ENCODE measurements around the gene FBXL17.

FBXL17 gene

DNA sequence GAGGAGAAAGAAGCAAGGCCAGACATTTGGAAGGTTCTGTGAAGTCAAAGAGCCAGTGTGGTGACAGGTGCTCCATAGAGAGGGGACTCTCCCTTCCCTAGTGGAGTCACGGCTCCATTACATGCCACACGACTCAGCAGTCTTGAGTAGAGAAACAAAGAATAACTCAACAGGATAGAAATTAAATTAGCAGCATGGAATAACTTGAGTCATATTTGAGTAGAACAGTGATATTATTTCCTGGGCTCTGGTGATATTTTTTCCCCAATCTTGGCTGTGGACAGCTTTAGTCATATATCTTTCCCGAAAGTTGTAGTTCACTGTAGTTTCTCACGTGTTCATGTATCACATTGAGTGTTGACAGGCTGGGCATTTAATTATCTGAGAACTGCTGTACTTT, 561.5 kb downstream of the FBXL17 start:
- no peak overlapping the region for H3K4me3 ChIP-seq (ENCODE audit: low read depth, low read length)
- no peak for TF ChIP-seq CTCF (IDR thresholded peaks at IDR 0.05; ENCODE audit: low read depth, low read length)

DNA sequence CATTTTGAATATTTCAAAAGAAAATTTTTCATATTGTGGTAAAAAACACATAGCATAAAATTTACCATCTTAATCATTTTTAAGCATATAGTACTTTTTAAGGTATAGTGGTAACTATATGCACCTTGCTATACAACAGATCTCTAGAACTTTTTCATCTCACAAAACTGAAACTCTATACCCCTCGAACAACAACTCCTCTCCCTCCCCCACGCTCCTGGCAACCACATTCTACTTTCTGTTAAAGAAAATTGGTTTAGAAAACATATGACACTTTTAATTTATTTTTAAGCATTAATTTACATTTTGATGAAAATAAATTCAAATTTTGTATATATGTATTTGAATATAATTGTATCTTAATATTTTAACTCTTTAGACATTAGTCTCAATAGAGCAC, 563.9 kb downstream of the FBXL17 start:
- H3K4me3 ChIP-seq (ENCODE audit: low read depth, low read length), result no peak overlapping the region
- TF ChIP-seq CTCF (IDR thresholded peaks at IDR 0.05; ENCODE audit: low read depth, low read length), result no peak

DNA sequence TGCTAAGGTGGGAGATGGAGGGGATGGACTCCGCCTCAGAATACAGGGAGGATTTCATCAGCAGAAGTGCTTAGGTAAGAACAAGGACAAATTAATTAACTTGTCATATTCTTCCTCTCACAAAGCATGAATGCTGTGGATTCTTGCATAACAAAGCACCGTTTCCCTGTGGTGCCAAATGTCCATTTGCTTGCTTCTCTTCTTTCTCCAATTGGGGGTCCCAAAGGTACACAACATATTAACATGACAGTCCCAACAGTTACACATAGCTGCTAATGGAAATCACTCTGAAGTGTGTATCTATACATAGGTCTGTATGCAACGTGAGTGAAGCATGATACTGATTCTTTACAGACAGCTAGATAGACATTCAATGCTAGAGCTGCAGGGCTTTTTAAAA, 564.5 kb downstream of the FBXL17 start:
- no peak for TF ChIP-seq CTCF (IDR thresholded peaks at IDR 0.05; ENCODE audit: low read depth, low read length)
- no peak overlapping the region for H3K4me3 ChIP-seq (ENCODE audit: low read depth, low read length)

DNA sequence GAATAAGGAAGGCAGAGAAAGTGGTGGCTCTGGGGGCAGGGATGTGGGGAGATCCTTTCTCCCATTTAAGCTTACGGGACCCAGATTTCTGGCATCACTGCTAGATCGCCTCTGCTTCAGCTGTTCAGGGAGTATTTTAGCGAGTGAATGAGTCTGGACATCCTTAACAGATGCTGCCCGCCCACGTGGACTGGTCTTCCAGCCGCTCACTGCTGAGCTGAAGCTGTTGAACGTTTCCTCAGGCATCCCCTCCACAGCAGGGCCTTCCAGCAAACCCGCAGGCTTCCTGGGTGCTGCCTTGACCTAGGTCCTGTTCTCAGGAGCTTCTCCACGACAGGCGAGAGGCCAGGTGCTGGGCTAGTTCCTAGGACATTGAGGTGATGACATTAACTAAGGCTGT, 566.8 kb downstream of the FBXL17 start:
- no peak for TF ChIP-seq CTCF (IDR thresholded peaks at IDR 0.05; ENCODE audit: low read depth, low read length)
- no peak overlapping the region for H3K4me3 ChIP-seq (ENCODE audit: low read depth, low read length)

- no peak overlapping the region for H3K4me3 ChIP-seq (ENCODE audit: low read depth, low read length)
- TF ChIP-seq CTCF (IDR thresholded peaks at IDR 0.05; ENCODE audit: low read depth, low read length), result no peak
Measured at GRCh38 chr5:107814183-107814827, 567.6 kb downstream of the FBXL17 start.

- H3K4me3 ChIP-seq (ENCODE audit: low read depth, low read length), result no peak overlapping the region
- TF ChIP-seq CTCF (IDR thresholded peaks at IDR 0.05; ENCODE audit: low read depth, low read length), result no peak
Measured at GRCh38 chr5:107813559-107813958, 568.3 kb downstream of the FBXL17 start.

GRCh38 chr5:107812570-107813141, 569.2 kb downstream of the FBXL17 start:
- no peak for TF ChIP-seq CTCF (IDR thresholded peaks at IDR 0.05; ENCODE audit: low read depth, low read length)
- H3K4me3 ChIP-seq (ENCODE audit: low read depth, low read length), result 0 out of 2 replicates have a peak overlapping the region, but pooled peaks have one; percentile 15

All from WI38 (cell line).